A549 (cell line): ENCODE data around the gene NASP. TPM values are rescaled to one million over a fixed set of nuclear protein-coding genes. Genes with fewer than 3 reads are reported as not detected.
A peak's percentile ranks its signal among the peaks of the same experiment; 100 is the strongest.

Experiments
- ATAC-seq, 2 experiments: fragments of 200-7000 bp in 1 of 2; fragments of >200 bp in 1 of 2; cut with Nextera tagmentation in 1 of 2; cut with Tn5 transposase in 1 of 2; 3 replicates each; pipeline versions ENCODE4 v1.8.0 to v1.9.1; 2018 to 2020; ENCODE audit warnings: mild to moderate bottlenecking in 1 of 2, moderate library complexity in 1 of 2
- CTCF ChIA-PET: fragments of 300-600 bp; sonication (Branson Sonifier 250); formaldehyde crosslinking; extraction: SDS; loops from one replicate; lab custom pipeline; 2021; ENCODE audit warnings: antibody characterized with exemption, inconsistent platforms; lab: Yijun Ruan, JAX
- POLR2A ChIA-PET: fragments of 350-600 bp; formaldehyde crosslinking; extraction: SDS; loops from one replicate; lab custom pipeline; 2021; ENCODE audit warnings: antibody characterized with exemption, inconsistent platforms; lab: Yijun Ruan, JAX
- DNase-seq, 2 experiments: peaks; one replicate each; pipeline versions ENCODE4 v3.0.0 to v3.0.0-alpha.2; 2011 to 2016; ENCODE audit warnings: low read depth in 1 of 2, low spot score in 1 of 2
- FAIRE-seq: peaks from 2 replicates; lab custom pipeline; 2011; peaks lifted over from hg19 to GRCh38; lab: Jason Lieb, UNC
- H3K27ac ChIP-seq, 2 experiments: fragments of >200 bp; sonication (Bioruptor Twin); formaldehyde crosslinking; 3 replicates each; pipeline ENCODE4 v1.5.1; 2016 to 2017
- H3K4me1 ChIP-seq: fragments of >200 bp; sonication (Bioruptor Twin); formaldehyde crosslinking; 3 replicates; pipeline ENCODE4 v1.6.1; 2016
- H3K4me2 ChIP-seq: fragments of >200 bp; sonication (Bioruptor Twin); formaldehyde crosslinking; 3 replicates; pipeline ENCODE4 v1.6.1; 2016
- H3K4me3 ChIP-seq: fragments of >200 bp; sonication (Bioruptor Twin); formaldehyde crosslinking; 3 replicates; pipeline ENCODE4 v1.5.1; 2016
- H3K9me3 ChIP-seq: fragments of >200 bp; sonication (Bioruptor Twin); formaldehyde crosslinking; 3 replicates; pipeline ENCODE4 v1.6.1; 2016
- CBX8 ChIP-seq: fragments of 200-600 bp; sonication (generic); IDR thresholded peaks from 2 replicates; pipeline ENCODE4 v1.6.1; 2016
- CEBPB ChIP-seq, 2 experiments: fragments of >200 bp in 1 of 2; sonication (Bioruptor Twin) in 1 of 2; formaldehyde crosslinking in 1 of 2; IDR thresholded peaks; 2 replicates each; pipeline ENCODE4 v1.6.1; 2012 to 2016
- CHD2 ChIP-seq: fragments of 150-350 bp; IDR thresholded peaks from 2 replicates; pipeline ENCODE4 v1.6.1; 2014; ENCODE audit warnings: low read length; ENCODE audit not compliant: partially characterized antibody
- EHF ChIP-seq: fragments of 250-450 bp; sonication (Bioruptor Pico); IDR thresholded peaks from 2 replicates; pipeline ENCODE4 v1.5.0; 2020; ENCODE audit warnings: mild to moderate bottlenecking
- FOSB ChIP-seq: fragments of 250-450 bp; sonication (Bioruptor Pico); IDR thresholded peaks from 2 replicates; pipeline ENCODE4 v1.5.0; 2020; ENCODE audit warnings: mild to moderate bottlenecking, moderate library complexity
- FOXS1 ChIP-seq: fragments of 250-450 bp; sonication (Bioruptor Pico); IDR thresholded peaks from 2 replicates; pipeline ENCODE4 v1.5.0; 2020; ENCODE audit warnings: mild to moderate bottlenecking, moderate library complexity
- GATA3 ChIP-seq: IDR thresholded peaks from 2 replicates; pipeline ENCODE4 v1.6.1; 2012; ENCODE audit warnings: borderline replicate concordance
- HDAC2 ChIP-seq: fragments of 200-600 bp; sonication (generic); IDR thresholded peaks from 2 replicates; pipeline ENCODE4 v1.6.1; 2016
- HOXA7 ChIP-seq: fragments of 250-450 bp; sonication (Bioruptor Pico); IDR thresholded peaks from 2 replicates; pipeline ENCODE4 v1.5.0; 2020; ENCODE audit warnings: mild to moderate bottlenecking, moderate library complexity
- HOXB13 ChIP-seq: fragments of 250-450 bp; sonication (Bioruptor Pico); IDR thresholded peaks from 2 replicates; pipeline ENCODE4 v1.5.0; 2020; ENCODE audit warnings: low read depth, mild to moderate bottlenecking, moderate library complexity
- JUN ChIP-seq, 2 experiments: fragments of >200 bp; sonication (Bioruptor Twin); formaldehyde crosslinking; IDR thresholded peaks; 2 replicates in 1 of 2; 3 replicates in 1 of 2; pipeline ENCODE4 v1.6.1; 2016 to 2017
- JUNB ChIP-seq: fragments of >200 bp; sonication (Bioruptor Twin); formaldehyde crosslinking; IDR thresholded peaks from 2 replicates; pipeline ENCODE4 v1.6.1; 2016
- KDM5A ChIP-seq: fragments of 200-600 bp; sonication (generic); IDR thresholded peaks from 2 replicates; pipeline ENCODE4 v1.6.1; 2016; ENCODE audit warnings: antibody characterized with exemption, mild to moderate bottlenecking
- MAFK ChIP-seq: fragments of 450-650 bp; IDR thresholded peaks from 2 replicates; pipeline ENCODE4 v1.6.1; 2014; ENCODE audit not compliant: partially characterized antibody
- PBX3 ChIP-seq: IDR thresholded peaks from 2 replicates; pipeline ENCODE4 v1.6.1; 2012
- POLR2A ChIP-seq: IDR thresholded peaks from 2 replicates; pipeline ENCODE4 v1.6.1; 2012; ENCODE audit warnings: mild to moderate bottlenecking, low read length
- RAD21 ChIP-seq, 2 experiments: fragments of >200 bp in 1 of 2; sonication (Bioruptor Twin) in 1 of 2; formaldehyde crosslinking in 1 of 2; IDR thresholded peaks in 1 of 2; conservative IDR thresholded peaks in 1 of 2; 2 replicates in 1 of 2; 3 replicates in 1 of 2; pipeline ENCODE4 v1.6.1; 2012 to 2018; ENCODE audit warnings: inconsistent platforms in 1 of 2
- RCOR1 ChIP-seq: fragments of 150-350 bp; IDR thresholded peaks from 2 replicates; pipeline ENCODE4 v1.6.1; 2014; ENCODE audit warnings: antibody characterized with exemption, low read length, low read depth
- RFX5 ChIP-seq: fragments of 450-650 bp; IDR thresholded peaks from 2 replicates; pipeline ENCODE4 v1.7.1; 2014; ENCODE audit warnings: antibody characterized with exemption, mild to moderate bottlenecking, moderate library complexity
- RNF2 ChIP-seq: fragments of 200-600 bp; sonication (generic); IDR thresholded peaks from 2 replicates; pipeline ENCODE4 v1.6.1; 2016; ENCODE audit warnings: low read depth, mild to moderate bottlenecking, antibody characterized with exemption, moderate library complexity, borderline replicate concordance
- TFCP2L1 ChIP-seq: fragments of 250-450 bp; sonication (Bioruptor Pico); IDR thresholded peaks from 2 replicates; pipeline ENCODE4 v1.5.0; 2021; ENCODE audit warnings: mild to moderate bottlenecking
- TP53 ChIP-seq: fragments of 250-450 bp; sonication (Bioruptor Pico); IDR thresholded peaks from 2 replicates; pipeline ENCODE4 v1.5.0; 2021; ENCODE audit warnings: mild to moderate bottlenecking, moderate library complexity
- ZFP36 ChIP-seq: fragments of 450-650 bp; IDR thresholded peaks from 2 replicates; pipeline ENCODE4 v1.6.1; 2014; ENCODE audit warnings: borderline replicate concordance; ENCODE audit not compliant: partially characterized antibody
- ZNF302 ChIP-seq: fragments of 250-450 bp; sonication (Bioruptor Pico); IDR thresholded peaks from 2 replicates; pipeline ENCODE4 v1.9.0; 2021; ENCODE audit warnings: inconsistent platforms, mild to moderate bottlenecking, moderate library complexity
- WGBS: methylation state at CpG from one replicate; pipeline ENCODE4 v1.1.6; 2017; ENCODE audit errors: missing lambda C conversion rate; 5-methylcytosine and 5-hydroxymethylcytosine counted together
- polyA plus RNA-seq, 4 experiments: library from polyadenylated mRNA; depleted of rRNA in 3 of 4; stranded (reverse); fragments of >200 nt; fragmentation: RNase III in 1 of 4; extraction: RNeasy Plus Mini Kit Qiagen cat#74134 plus additional on column Dnase treatment in 1 of 4; gene quantifications; 2 replicates in 3 of 4; 3 replicates in 1 of 4; pipeline ENCODE4 v1.2.3, GENCODE V29; 2011 to 2017
- TF ChIP-seq, protein P1 (sequence below): fragments of 250-450 bp; sonication (Bioruptor Pico); IDR thresholded peaks from 2 replicates; pipeline ENCODE4 v1.5.0; 2020; ENCODE audit warnings: low read depth, mild to moderate bottlenecking, moderate library complexity
- TF ChIP-seq, protein P2 (sequence below): IDR thresholded peaks from 2 replicates; pipeline ENCODE4 v1.6.1; 2012; ENCODE audit warnings: low read depth, borderline replicate concordance
- TF ChIP-seq, protein P3 (sequence below): fragments of 250-450 bp; sonication (Bioruptor Pico); IDR thresholded peaks from 2 replicates; pipeline ENCODE4 v1.5.0; 2021; ENCODE audit warnings: mild to moderate bottlenecking, moderate library complexity, borderline replicate concordance
- TF ChIP-seq, protein P4 (sequence below): fragments of 450-650 bp; IDR thresholded peaks from 2 replicates; pipeline ENCODE4 v1.6.1; 2014; ENCODE audit warnings: antibody characterized with exemption

The NASP gene
- polyA plus RNA-seq, 2 of the 4 experiments (the other 2 are of a cell fraction): 139 to 272 TPM

DNA sequence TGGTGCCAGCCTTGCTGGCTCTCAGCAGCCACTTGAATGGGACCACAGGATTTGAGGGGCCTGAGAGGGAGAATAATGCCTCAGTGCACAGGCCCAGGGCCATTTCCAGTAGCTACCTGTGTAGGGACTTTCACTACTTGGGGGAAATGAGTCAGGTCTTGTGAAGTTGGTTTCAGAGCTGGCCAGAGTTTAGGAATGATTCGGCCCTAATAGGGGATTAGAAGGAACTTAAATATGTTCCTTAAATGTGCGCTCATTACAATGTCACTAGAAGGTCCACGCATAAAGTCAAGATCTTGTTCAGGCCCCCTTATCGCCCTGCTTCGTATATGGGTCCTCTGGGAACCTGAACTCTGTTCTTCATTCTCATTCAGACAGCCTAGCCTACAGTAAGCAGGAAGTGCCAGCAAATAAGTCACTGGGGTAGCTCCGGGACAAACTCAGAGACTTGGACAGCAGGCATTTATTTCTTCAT is 38.8 kb upstream of the NASP start:
- DNase-seq: no peak
- 71% methylated on average over 6 of the region's 6 CpGs for WGBS
- peak in 1 of 2 experiments; percentile 40; a peak in 1 of 6 replicates for ATAC-seq
- FAIRE-seq: no peak
- TF ChIP-seq FOXS1 (CRISPR knock-in tag) (no peak), EHF (no peak), CEBPB (IDR thresholded peaks at IDR 0.05) (no peak), ZNF302 (CRISPR knock-in tag) (no peak), HDAC2 (no peak), MAFK (no peak), TP53 (CRISPR knock-in tag) (no peak), TFCP2L1 (CRISPR knock-in tag) (no peak), JUNB (no peak), HOXB13 (CRISPR knock-in tag) (no peak), POLR2A (no peak), RCOR1 (no peak)
- TF ChIP-seq, protein P1, sequence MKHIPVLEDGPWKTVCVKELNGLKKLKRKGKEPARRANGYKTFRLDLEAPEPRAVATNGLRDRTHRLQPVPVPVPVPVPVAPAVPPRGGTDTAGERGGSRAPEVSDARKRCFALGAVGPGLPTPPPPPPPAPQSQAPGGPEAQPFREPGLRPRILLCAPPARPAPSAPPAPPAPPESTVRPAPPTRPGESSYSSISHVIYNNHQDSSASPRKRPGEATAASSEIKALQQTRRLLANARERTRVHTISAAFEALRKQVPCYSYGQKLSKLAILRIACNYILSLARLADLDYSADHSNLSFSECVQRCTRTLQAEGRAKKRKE (CRISPR knock-in tag): no peak
- TF ChIP-seq, protein P2, sequence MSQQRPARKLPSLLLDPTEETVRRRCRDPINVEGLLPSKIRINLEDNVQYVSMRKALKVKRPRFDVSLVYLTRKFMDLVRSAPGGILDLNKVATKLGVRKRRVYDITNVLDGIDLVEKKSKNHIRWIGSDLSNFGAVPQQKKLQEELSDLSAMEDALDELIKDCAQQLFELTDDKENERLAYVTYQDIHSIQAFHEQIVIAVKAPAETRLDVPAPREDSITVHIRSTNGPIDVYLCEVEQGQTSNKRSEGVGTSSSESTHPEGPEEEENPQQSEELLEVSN: no peak
- Histone ChIP-seq H3K4me2 (no peak overlapping the region), H3K9me3 (no peaks in the 10 kb centered on the region), H3K27ac (no peak overlapping the region; a peak in 1 of 6 replicates), H3K4me3 (no peak overlapping the region), H3K4me1 (peaks cover 9% of the 10 kb centered on the region; the same call in 2 of the 3 replicates)
- POLR2A ChIA-PET: interaction anchor here (1.2 kb wide), 1 partner anchor 23 kb away, joined by 5 read pairs; the partner anchor contains the start of gene PRDX1
- CTCF ChIA-PET: interaction anchor here (1.1 kb wide), 1 partner anchor 185 kb away, joined by 3 read pairs; no protein-coding TSS in a partner anchor

DNA sequence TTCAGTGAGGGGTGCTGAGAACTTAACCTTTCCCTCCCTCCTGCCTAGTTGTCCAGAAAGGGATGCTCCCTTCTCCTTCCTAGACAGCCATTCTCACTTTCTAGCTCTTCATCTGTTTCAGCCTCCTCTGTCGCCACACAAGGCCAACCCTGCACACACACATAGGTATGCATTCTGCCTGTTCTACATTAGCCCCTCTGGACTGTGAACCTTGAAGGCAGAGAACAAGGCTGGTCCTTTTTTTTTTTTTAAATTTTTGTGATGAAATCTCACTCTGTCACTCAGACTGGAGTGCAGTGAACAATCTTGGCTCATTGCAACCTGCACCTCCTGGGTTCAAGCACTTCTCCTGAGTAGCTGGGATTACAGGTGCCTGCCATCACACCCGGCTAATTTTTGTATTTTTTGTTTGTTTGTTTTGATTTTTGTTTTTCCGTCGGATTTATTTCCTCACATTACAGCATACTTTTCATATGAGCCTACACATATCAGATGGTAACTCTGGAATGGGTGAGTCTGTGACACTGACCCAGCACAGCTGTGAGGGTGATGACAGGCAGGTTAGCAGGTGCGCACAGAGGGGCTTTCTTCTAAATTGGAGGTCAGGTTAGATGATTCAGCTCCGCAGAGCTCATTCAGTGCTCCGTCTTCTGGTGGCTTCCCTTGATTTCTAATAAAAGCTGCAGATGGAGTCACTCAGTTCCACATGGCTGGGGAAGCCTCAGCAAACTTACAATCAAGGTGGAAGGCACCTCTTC is 38.1 kb upstream of the NASP start:
- CTCF ChIA-PET: interaction anchor here (1.1 kb wide), 1 partner anchor 186 kb away, joined by 3 read pairs; no protein-coding TSS in a partner anchor
- 85% methylated on average over 7 of the region's 7 CpGs for WGBS
- H3K4me1 ChIP-seq: peaks cover 11% of the 10 kb centered on the region; the same call in 2 of the 3 replicates
- no peak for FAIRE-seq
- POLR2A ChIA-PET: interaction anchor here (1.2 kb wide), 1 partner anchor 24 kb away, joined by 5 read pairs; the partner anchor contains the start of gene PRDX1
- H3K9me3 ChIP-seq: no peaks in the 10 kb centered on the region
- no peak for DNase-seq
- H3K27ac ChIP-seq: no peak overlapping the region; a peak in 1 of 6 replicates
- TF ChIP-seq JUN (IDR thresholded peaks at IDR 0.05) (no peak), RFX5 (no peak), RAD21 (conservative IDR thresholded peaks at IDR 0.05 in 1 of 2, IDR thresholded peaks at IDR 0.05 in 1 of 2) (no peak), GATA3 (no peak), CHD2 (no peak), TFCP2L1 (CRISPR knock-in tag) (no peak), CBX8 (no peak), KDM5A (no peak), HOXA7 (no peak), RNF2 (no peak), FOSB (CRISPR knock-in tag) (no peak), PBX3 (no peak), ZFP36 (no peak)
- TF ChIP-seq, protein P3, sequence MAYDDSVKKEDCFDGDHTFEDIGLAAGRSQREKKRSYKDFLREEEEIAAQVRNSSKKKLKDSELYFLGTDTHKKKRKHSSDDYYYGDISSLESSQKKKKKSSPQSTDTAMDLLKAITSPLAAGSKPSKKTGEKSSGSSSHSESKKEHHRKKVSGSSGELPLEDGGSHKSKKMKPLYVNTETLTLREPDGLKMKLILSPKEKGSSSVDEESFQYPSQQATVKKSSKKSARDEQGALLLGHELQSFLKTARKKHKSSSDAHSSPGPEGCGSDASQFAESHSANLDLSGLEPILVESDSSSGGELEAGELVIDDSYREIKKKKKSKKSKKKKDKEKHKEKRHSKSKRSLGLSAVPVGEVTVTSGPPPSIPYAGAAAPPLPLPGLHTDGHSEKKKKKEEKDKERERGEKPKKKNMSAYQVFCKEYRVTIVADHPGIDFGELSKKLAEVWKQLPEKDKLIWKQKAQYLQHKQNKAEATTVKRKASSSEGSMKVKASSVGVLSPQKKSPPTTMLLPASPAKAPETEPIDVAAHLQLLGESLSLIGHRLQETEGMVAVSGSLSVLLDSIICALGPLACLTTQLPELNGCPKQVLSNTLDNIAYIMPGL (CRISPR knock-in tag): no peak
- TF ChIP-seq, protein P4, sequence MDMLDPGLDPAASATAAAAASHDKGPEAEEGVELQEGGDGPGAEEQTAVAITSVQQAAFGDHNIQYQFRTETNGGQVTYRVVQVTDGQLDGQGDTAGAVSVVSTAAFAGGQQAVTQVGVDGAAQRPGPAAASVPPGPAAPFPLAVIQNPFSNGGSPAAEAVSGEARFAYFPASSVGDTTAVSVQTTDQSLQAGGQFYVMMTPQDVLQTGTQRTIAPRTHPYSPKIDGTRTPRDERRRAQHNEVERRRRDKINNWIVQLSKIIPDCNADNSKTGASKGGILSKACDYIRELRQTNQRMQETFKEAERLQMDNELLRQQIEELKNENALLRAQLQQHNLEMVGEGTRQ: no peak
- H3K4me3 ChIP-seq: no peak overlapping the region
- ATAC-seq: no peak
- H3K4me2 ChIP-seq: no peak overlapping the region
